GM21529 (cell line): ENCODE results near the gene MBOAT1.
"Not testable (repeated sequence)": the region's sequence is repeated elsewhere in the genome, so short reads cannot be mapped to it uniquely, and the experiment has no call there.

Experiments used
- ATAC-seq: cut with Tn5 transposase; IDR thresholded peaks from one replicate; pipeline ENCODE4 v1.9.1; 2021; ENCODE audit not compliant: unreplicated experiment

MBOAT1 gene

GRCh38 chr6:20212392-20213111 is at the start of gene MBOAT1:
TSS of gene MBOAT1 (minus strand) at chr6:20212469. CDS start at chr6:20212234, 235 bp downstream.
- ATAC-seq = peak; percentile 86

GRCh38 chr6:20261685-20262084 is 49.4 kb upstream of the MBOAT1 start:
- ATAC-seq = no peak

- ATAC-seq = no peak
Measured at GRCh38 chr6:20260360-20260759, 48.1 kb upstream of the MBOAT1 start.

- ATAC-seq = no peak
Measured at GRCh38 chr6:20259316-20260049, 47.2 kb upstream of the MBOAT1 start.

- no peak for ATAC-seq
Measured at GRCh38 chr6:20255428-20255827, 43.2 kb upstream of the MBOAT1 start.

- no peak for ATAC-seq
Measured at GRCh38 chr6:20254295-20254694, 42.0 kb upstream of the MBOAT1 start.

- ATAC-seq = no peak
Measured at GRCh38 chr6:20253021-20253420, 40.8 kb upstream of the MBOAT1 start.

- no peak for ATAC-seq
Measured at GRCh38 chr6:20252311-20252710, 40.0 kb upstream of the MBOAT1 start.

GRCh38 chr6:20251525-20251924 is 39.3 kb upstream of the MBOAT1 start:
- ATAC-seq = no peak

- ATAC-seq = no peak
Measured at GRCh38 chr6:20246125-20246524, 33.9 kb upstream of the MBOAT1 start.

- ATAC-seq = not testable (repeated sequence)
Measured at GRCh38 chr6:20244807-20245681, 32.8 kb upstream of the MBOAT1 start.

- no peak for ATAC-seq
Measured at GRCh38 chr6:20243288-20243687, 31.0 kb upstream of the MBOAT1 start.

- no peak for ATAC-seq
Measured at GRCh38 chr6:20242397-20242796, 30.1 kb upstream of the MBOAT1 start.

- no peak for ATAC-seq
Measured at GRCh38 chr6:20241102-20241501, 28.8 kb upstream of the MBOAT1 start.

GRCh38 chr6:20238688-20239587 is 26.7 kb upstream of the MBOAT1 start:
- no peak for ATAC-seq

- ATAC-seq = no peak
Measured at GRCh38 chr6:20237677-20238460, 25.6 kb upstream of the MBOAT1 start.

- no peak for ATAC-seq
Measured at GRCh38 chr6:20236909-20237600, 24.8 kb upstream of the MBOAT1 start.

GRCh38 chr6:20236344-20236743 is 24.1 kb upstream of the MBOAT1 start:
- ATAC-seq = no peak

GRCh38 chr6:20235041-20235440 is 22.8 kb upstream of the MBOAT1 start:
- ATAC-seq = no peak
